Measurements from ENCODE around the gene CDON. TPM values are rescaled to one million over a fixed set of nuclear protein-coding genes. Genes with fewer than 3 reads are reported as not detected.

The CDON gene
- total RNA-seq, 1 experiment from 2014 or later: 17.2 TPM

DNA sequence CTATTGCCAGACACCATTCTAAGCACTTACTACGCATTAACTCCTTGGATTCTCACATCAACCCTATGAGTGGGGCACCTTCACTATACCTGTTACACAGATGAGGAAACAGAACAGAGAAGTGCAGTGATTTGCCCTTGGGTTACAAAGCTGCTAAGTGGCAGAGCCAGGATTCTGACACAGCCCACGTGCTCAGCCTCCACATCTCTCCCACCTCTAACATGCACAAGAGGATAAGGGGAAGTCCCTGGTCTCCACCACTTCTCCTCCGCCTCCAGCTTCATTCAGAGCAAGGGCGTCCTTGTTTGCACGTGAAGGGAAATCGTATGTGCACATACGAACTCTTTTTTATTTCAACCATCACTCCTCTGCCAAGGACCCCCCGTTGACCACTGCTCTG, 53.7 kb downstream of the CDON start:
- Histone ChIP-seq H3K9me3 (ENCODE audit: control insufficient read depth, low read depth, low read length) (no peaks in the 10 kb centered on the region), H3K27me3 (ENCODE audit: insufficient read depth, low read length) (no peaks in the 10 kb centered on the region), H3K4me1 (ENCODE audit: insufficient read depth, low read length) (no peaks in the 10 kb centered on the region), H3T11ph (ENCODE audit: low read length) (no peak overlapping the region), H3K23ac (ENCODE audit: insufficient read length, low read depth, low read length) (no peak overlapping the region), H4K20me1 (ENCODE audit: control insufficient read depth, insufficient read depth, insufficient read length) (no peaks in the 10 kb centered on the region), H2BK120ac (ENCODE audit: low read depth, low read length, poor library complexity, severe bottlenecking) (no peak overlapping the region), H4K5ac (ENCODE audit: insufficient read length, low read depth, low read length) (no peak overlapping the region), H3K18ac (ENCODE audit: insufficient read length, low read depth, low read length) (no peak overlapping the region), H4K91ac (ENCODE audit: insufficient read length, low read depth, low read length) (no peak overlapping the region), H3K79me2 (ENCODE audit: insufficient read depth, low read length) (no peaks in the 10 kb centered on the region), H3K4ac (ENCODE audit: low read depth, low read length) (no peak overlapping the region), H2BK5ac (ENCODE audit: insufficient read length, low read length) (no peak overlapping the region), H3K4me2 (ENCODE audit: insufficient read depth, insufficient read length, low read length) (no peak overlapping the region), H2AFZ (ENCODE audit: low read length) (no peak overlapping the region), H2BK15ac (ENCODE audit: low read depth, low read length) (no peak overlapping the region), H2AK5ac (ENCODE audit: insufficient read length, low read length) (no peak overlapping the region), H3K56ac (ENCODE audit: insufficient read length, low read depth, low read length) (no peak overlapping the region), H3K27ac (ENCODE audit: insufficient read length, low read depth, low read length) (no peak overlapping the region), H3K23me2 (ENCODE audit: insufficient read length, low read depth, low read length, poor library complexity, severe bottlenecking) (no peaks in the 10 kb centered on the region), H4K8ac (replicated peaks; ENCODE audit: insufficient read length, low read depth, low read length) (no peak overlapping the region), H2BK20ac (ENCODE audit: low read depth, low read length, poor library complexity, severe bottlenecking) (no peak overlapping the region), H3K14ac (ENCODE audit: insufficient read depth, low read length) (no peak overlapping the region), H3K79me1 (ENCODE audit: insufficient read depth, low read depth, low read length, poor library complexity, severe bottlenecking) (no peaks in the 10 kb centered on the region), H2BK12ac (ENCODE audit: insufficient read length, low read depth, low read length) (no peak overlapping the region), H3K9ac (ENCODE audit: extremely low read depth, insufficient read length, low read length) (no peak overlapping the region)
- DNase-seq: no peak
- TF ChIP-seq, protein P1, sequence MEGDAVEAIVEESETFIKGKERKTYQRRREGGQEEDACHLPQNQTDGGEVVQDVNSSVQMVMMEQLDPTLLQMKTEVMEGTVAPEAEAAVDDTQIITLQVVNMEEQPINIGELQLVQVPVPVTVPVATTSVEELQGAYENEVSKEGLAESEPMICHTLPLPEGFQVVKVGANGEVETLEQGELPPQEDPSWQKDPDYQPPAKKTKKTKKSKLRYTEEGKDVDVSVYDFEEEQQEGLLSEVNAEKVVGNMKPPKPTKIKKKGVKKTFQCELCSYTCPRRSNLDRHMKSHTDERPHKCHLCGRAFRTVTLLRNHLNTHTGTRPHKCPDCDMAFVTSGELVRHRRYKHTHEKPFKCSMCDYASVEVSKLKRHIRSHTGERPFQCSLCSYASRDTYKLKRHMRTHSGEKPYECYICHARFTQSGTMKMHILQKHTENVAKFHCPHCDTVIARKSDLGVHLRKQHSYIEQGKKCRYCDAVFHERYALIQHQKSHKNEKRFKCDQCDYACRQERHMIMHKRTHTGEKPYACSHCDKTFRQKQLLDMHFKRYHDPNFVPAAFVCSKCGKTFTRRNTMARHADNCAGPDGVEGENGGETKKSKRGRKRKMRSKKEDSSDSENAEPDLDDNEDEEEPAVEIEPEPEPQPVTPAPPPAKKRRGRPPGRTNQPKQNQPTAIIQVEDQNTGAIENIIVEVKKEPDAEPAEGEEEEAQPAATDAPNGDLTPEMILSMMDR (conservative IDR thresholded peaks at IDR 0.05): no peak
- WGBS (ENCODE audit: extremely low coverage, insufficient read length, low lambda C conversion rate): no CpG with 5 or more reads among the region's 8 CpGs
- H3K4me1 Mint-ChIP-seq: peaks cover 4 to 10% of the 10 kb centered on the region in 2 experiments
- no peaks in the 10 kb centered on the region for H3K9me3 Mint-ChIP-seq
- no peaks in the 10 kb centered on the region for H3K27me3 Mint-ChIP-seq (ENCODE audit: low read depth)
- no peak overlapping the region for H3K27ac Mint-ChIP-seq
- no peak overlapping the region for H3K4me3 Mint-ChIP-seq
- H3K36me3 Mint-ChIP-seq (ENCODE audit: insufficient read depth in 1 of 3, low read depth in 3 of 3): peaks cover 2 to 5% (median 2%) of the 10 kb centered on the region in 3 experiments; a peak in 5 of 7 replicates

Data from H9 (cell line).